Large intestine (tissue), 3 donors: ENCODE measurements around the gene ARHGAP42. TPM values are rescaled to one million over a fixed set of nuclear protein-coding genes. Genes with fewer than 3 reads are reported as not detected.

Source experiments
- DNase-seq, 2 donors: peaks; one replicate each; pipeline versions ENCODE4 v3.0.0 to v3.0.0-alpha.2; 2013
- H3K27ac ChIP-seq: one replicate; pipeline ENCODE4 v1.5.1; 2013; ENCODE audit warnings: low read length
- H3K27me3 ChIP-seq: 2 replicates; pipeline ENCODE4 v1.6.1; 2013; ENCODE audit warnings: low read length; ENCODE audit not compliant: control insufficient read depth, insufficient read depth
- H3K36me3 ChIP-seq: 2 replicates; pipeline ENCODE4 v1.6.1; 2013; ENCODE audit warnings: low read length; ENCODE audit not compliant: control insufficient read depth, insufficient read depth
- H3K4me1 ChIP-seq: one replicate; pipeline ENCODE4 v1.6.1; 2013; ENCODE audit warnings: low read length; ENCODE audit not compliant: control insufficient read depth, insufficient read depth
- H3K4me3 ChIP-seq: one replicate; pipeline ENCODE4 v1.5.1; 2013; ENCODE audit warnings: low read length
- H3K9me3 ChIP-seq: one replicate; pipeline ENCODE4 v1.6.1; 2013; ENCODE audit warnings: mild to moderate bottlenecking, low read depth, low read length, moderate library complexity; ENCODE audit not compliant: control insufficient read depth
- WGBS: methylation state at CpG from one replicate; pipeline ENCODE4 v1.1.5; 2013; ENCODE audit warnings: low lambda C conversion rate; ENCODE audit not compliant: insufficient coverage; 5-methylcytosine and 5-hydroxymethylcytosine counted together
- polyA plus RNA-seq: library from polyadenylated mRNA; unstranded; fragments of 120-200 nt; gene quantifications from one replicate; pipeline ENCODE4 v1.2.1, GENCODE V29; 2013

ARHGAP42 gene
- polyA plus RNA-seq, 1 donor, result 18.2 TPM

DNA sequence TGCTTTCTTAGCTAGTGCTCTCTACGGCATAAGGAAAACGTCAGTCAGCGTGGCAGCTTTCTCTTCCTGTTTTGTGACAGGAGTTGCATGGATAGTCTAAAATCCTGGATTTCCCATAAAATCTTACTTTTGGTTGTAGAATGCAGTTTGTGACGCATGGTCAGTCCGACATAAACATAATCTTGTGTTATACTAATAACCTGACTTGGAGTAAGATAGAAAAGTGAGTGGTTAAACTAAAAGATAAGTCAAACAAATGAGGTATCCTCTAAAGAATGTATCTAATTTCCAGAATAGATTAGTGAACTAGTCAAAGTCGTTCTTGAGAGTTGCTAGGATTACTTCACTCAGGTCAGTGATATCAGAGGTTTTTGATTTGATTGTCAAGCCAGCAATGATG lies 285.0 kb downstream of the ARHGAP42 start:
- no peaks in the 10 kb centered on the region for H3K27me3 ChIP-seq
- H3K9me3 ChIP-seq, result peaks cover 12% of the 10 kb centered on the region
- H3K27ac ChIP-seq, result no peak overlapping the region
- WGBS, result 91% methylated on average over 4 of the region's 6 CpGs
- H3K4me1 ChIP-seq, result no peaks in the 10 kb centered on the region
- DNase-seq, result no peak
- peaks cover 25% of the 10 kb centered on the region for H3K36me3 ChIP-seq
- H3K4me3 ChIP-seq, result no peak overlapping the region

- no peaks in the 10 kb centered on the region for H3K4me1 ChIP-seq
- H3K4me3 ChIP-seq, result no peak overlapping the region
- WGBS, result no CpG with 5 or more reads among the region's 2 CpGs
- DNase-seq, result no peak
- H3K27me3 ChIP-seq, result no peaks in the 10 kb centered on the region
- H3K36me3 ChIP-seq, result peaks cover 29% of the 10 kb centered on the region
- no peaks in the 10 kb centered on the region for H3K9me3 ChIP-seq
- no peak overlapping the region for H3K27ac ChIP-seq
Observed at GRCh38 chr11:100978442-100978841, 291.4 kb downstream of the ARHGAP42 start.

DNA sequence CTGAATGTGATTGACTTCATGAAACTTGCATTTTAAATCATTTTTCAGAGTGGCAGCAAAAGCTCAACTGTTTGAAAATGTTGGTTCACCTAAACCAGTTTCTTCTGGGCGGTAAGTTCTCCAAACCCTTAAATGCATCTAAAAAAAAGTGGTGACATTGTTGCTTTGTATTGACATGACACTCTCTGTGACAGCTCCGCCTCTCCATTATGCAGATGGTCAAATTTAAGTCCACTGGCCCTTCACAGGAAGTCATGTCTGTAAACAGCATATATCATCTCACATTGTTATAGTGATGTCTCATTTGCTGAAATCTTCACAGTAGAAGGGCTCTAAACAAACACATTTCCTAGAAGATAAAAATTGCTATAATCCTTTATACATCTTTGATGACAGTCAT lies 291.9 kb downstream of the ARHGAP42 start:
- no peak overlapping the region for H3K27ac ChIP-seq
- H3K27me3 ChIP-seq, result no peaks in the 10 kb centered on the region
- peaks cover 27% of the 10 kb centered on the region for H3K36me3 ChIP-seq
- H3K4me3 ChIP-seq, result no peak overlapping the region
- DNase-seq, result no peak
- H3K4me1 ChIP-seq, result no peaks in the 10 kb centered on the region
- WGBS, result no CpG with 5 or more reads among the region's 2 CpGs
- H3K9me3 ChIP-seq, result no peaks in the 10 kb centered on the region

DNA sequence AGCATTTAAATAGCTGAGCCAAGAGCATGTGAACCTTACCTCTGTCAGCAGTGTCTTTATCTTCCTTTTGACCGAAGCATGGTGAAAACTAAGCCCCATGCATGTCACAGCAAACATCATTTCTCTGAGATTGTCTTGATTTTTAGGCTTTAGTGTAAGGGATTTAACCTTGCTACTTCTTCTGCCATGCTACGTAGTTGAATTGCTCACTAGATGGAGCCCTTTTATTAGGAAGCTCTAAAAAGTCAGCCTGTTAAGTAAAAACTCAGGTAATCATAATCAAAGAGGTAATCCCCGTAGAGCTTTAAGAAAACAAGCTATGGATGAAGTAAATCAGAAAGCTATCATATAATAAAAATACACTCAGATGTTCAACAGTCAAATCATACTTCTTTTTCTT lies 293.1 kb downstream of the ARHGAP42 start:
- Histone ChIP-seq H3K4me1 (no peaks in the 10 kb centered on the region), H3K27me3 (no peaks in the 10 kb centered on the region), H3K36me3 (peaks cover 20% of the 10 kb centered on the region), H3K27ac (no peak overlapping the region), H3K9me3 (no peaks in the 10 kb centered on the region), H3K4me3 (no peak overlapping the region)
- WGBS, result no CpG with 5 or more reads among the region's 3 CpGs
- no peak for DNase-seq

DNA sequence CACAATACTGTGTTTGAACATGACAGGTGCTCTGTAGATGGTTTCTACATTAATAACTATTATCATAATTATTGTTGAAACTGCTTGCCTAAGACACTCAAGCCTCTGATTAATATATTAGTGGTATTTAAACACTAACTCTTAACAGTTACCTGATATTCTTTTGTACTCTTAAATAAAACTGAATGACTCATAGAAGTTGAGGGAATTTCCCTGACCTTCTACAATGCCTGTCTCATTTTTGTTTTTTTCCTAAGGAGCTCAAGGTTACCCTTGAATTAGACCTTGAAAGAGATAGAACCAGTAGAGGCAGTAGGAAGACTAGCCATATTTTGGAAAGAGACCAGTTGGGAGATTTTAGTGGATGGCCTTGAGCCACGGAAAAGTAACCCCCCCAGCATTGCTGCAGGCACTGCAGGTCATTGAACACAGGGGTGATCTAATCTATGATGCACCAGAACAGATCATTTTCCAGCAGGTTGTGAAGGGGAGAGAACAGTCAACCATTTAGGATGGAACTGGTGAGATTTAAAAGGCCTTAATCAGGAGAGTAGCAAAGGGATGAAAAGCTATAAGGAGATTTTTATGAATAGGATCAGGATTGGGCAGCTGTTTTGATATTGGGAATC lies 294.2 kb downstream of the ARHGAP42 start:
- WGBS, result no CpG with 5 or more reads among the region's 1 CpG
- Histone ChIP-seq H3K4me1 (no peaks in the 10 kb centered on the region), H3K9me3 (no peaks in the 10 kb centered on the region), H3K4me3 (no peak overlapping the region), H3K36me3 (peaks cover 20% of the 10 kb centered on the region), H3K27me3 (no peaks in the 10 kb centered on the region), H3K27ac (no peak overlapping the region)
- no peak for DNase-seq

GRCh38 chr11:100984668-100985067 lies 297.6 kb downstream of the ARHGAP42 start:
- Histone ChIP-seq H3K36me3 (peaks cover 12% of the 10 kb centered on the region), H3K9me3 (no peaks in the 10 kb centered on the region), H3K27ac (no peak overlapping the region), H3K4me1 (no peaks in the 10 kb centered on the region), H3K4me3 (no peak overlapping the region), H3K27me3 (no peaks in the 10 kb centered on the region)
- no peak for DNase-seq
- no CpG with 5 or more reads among the region's 3 CpGs for WGBS

GRCh38 chr11:100990931-100991330 lies 303.8 kb downstream of the ARHGAP42 start:
- Histone ChIP-seq H3K4me3 (no peak overlapping the region), H3K27ac (no peak overlapping the region), H3K4me1 (no peaks in the 10 kb centered on the region), H3K9me3 (no peaks in the 10 kb centered on the region), H3K27me3 (no peaks in the 10 kb centered on the region), H3K36me3 (peaks cover 4% of the 10 kb centered on the region)
- WGBS, result no CpG with 5 or more reads among the region's 1 CpG
- DNase-seq, result no peak

DNA sequence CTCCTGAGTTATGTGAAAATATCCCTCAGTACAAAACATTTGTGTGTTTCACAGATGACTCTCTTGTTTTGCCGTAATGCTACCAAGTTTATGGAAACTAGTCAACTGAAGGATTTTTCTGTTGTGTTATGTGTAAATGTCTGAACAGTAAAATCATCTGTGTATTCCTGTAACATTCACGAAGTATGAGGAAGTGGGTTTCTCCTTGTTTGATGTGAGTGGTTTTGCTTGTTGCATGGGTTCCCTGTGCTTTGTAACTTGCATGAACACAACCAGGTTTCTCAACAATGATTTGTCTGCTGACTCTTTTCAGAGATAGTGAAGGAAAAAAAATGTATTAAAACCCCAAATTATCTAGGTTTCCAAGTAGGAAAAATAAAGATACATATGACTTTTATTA lies 304.5 kb downstream of the ARHGAP42 start:
- Histone ChIP-seq H3K36me3 (peaks cover 3% of the 10 kb centered on the region), H3K27me3 (no peaks in the 10 kb centered on the region), H3K4me3 (no peak overlapping the region), H3K27ac (no peak overlapping the region), H3K9me3 (no peaks in the 10 kb centered on the region), H3K4me1 (no peaks in the 10 kb centered on the region)
- DNase-seq, result no peak
- no CpG with 5 or more reads among the region's 2 CpGs for WGBS

DNA sequence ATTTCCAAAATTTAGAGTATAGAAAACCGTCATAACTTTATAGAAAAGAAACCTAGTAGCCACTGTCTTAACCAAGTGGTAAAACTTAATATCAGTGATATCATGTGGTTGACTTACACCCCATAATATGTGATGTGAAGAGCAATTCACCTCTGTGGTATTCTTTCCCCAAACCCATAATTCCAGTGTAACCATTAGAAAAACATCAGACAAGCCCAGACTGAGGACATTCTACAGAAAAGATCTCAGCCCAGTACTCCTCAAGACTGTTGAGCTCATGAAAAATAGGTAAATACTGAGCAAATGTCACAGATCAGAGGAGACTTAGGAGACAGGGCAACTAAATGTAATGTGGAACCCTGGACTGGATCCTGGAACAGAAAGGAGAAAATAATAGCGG lies 307.9 kb downstream of the ARHGAP42 start:
- Histone ChIP-seq H3K27ac (no peak overlapping the region), H3K4me1 (no peaks in the 10 kb centered on the region), H3K4me3 (no peak overlapping the region), H3K27me3 (no peaks in the 10 kb centered on the region), H3K9me3 (no peaks in the 10 kb centered on the region), H3K36me3 (no peaks in the 10 kb centered on the region)
- no peak for DNase-seq
- 80% methylated on average over 1 of the region's 2 CpGs for WGBS

DNA sequence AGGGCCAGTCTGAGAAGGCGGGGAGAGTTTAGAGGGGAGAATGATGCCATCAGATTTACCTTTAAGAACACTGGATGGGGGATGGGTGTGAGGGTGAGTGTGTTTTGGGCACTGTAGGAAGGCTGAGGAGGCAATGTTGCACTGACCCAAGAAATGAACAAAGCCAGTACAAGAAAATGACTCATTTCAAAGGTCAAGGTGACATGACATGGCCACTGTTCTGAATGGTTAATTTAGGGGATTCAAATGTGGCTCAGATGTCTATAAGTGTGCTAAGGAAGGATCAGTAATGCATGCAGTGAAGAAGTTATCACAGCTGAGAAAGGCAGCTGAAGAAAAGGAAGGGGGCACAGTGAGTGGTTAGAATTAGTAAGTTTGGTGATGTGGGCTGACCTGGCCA lies 312.7 kb downstream of the ARHGAP42 start:
- H3K27me3 ChIP-seq, result no peaks in the 10 kb centered on the region
- no CpG with 5 or more reads among the region's 1 CpG for WGBS
- no peaks in the 10 kb centered on the region for H3K9me3 ChIP-seq

GRCh38 chr11:101003468-101003867 lies 316.4 kb downstream of the ARHGAP42 start:
- DNase-seq, result no peak
- H3K9me3 ChIP-seq, result no peaks in the 10 kb centered on the region
- no peaks in the 10 kb centered on the region for H3K4me1 ChIP-seq
- H3K27me3 ChIP-seq, result no peaks in the 10 kb centered on the region
- no peak overlapping the region for H3K27ac ChIP-seq
- H3K4me3 ChIP-seq, result no peak overlapping the region
- WGBS, result no CpG with 5 or more reads among the region's 4 CpGs
- no peaks in the 10 kb centered on the region for H3K36me3 ChIP-seq

More for the DNA sequence above, 312.7 kb downstream of the ARHGAP42 start:
- Histone ChIP-seq H3K36me3 (no peaks in the 10 kb centered on the region), H3K27ac (no peak overlapping the region), H3K4me1 (no peaks in the 10 kb centered on the region), H3K4me3 (no peak overlapping the region)
- DNase-seq, result no peak
